HAP-1 (cell line): ENCODE data around the gene CD9.

ENCODE experiments used
- DNase-seq, 2 experiments: peaks; one replicate each; pipeline ENCODE4 v3.0.0-alpha.2; 2016 to 2020; ENCODE audit warnings: low spot score in 2 of 2
- H3K27me3 ChIP-seq: fragments of 250-450 bp; sonication (Bioruptor Pico); 2 replicates; pipeline ENCODE4 v1.5.1; 2020; ENCODE audit warnings: low read depth, mild to moderate bottlenecking, moderate library complexity
- H3K36me3 ChIP-seq: fragments of 250-450 bp; sonication (Bioruptor Pico); replicated peaks from 2 replicates; pipeline ENCODE4 v1.5.1; 2020; ENCODE audit warnings: mild to moderate bottlenecking
- H3K4me1 ChIP-seq: fragments of 250-450 bp; sonication (Bioruptor Pico); 2 replicates; pipeline ENCODE4 v1.5.1; 2020; ENCODE audit warnings: mild to moderate bottlenecking
- H3K4me3 ChIP-seq: fragments of 250-450 bp; sonication (Bioruptor Pico); 2 replicates; pipeline ENCODE4 v1.5.1; 2020; ENCODE audit warnings: mild to moderate bottlenecking, moderate library complexity
- H3K9me3 ChIP-seq: fragments of 250-450 bp; sonication (Bioruptor Pico); 2 replicates; pipeline ENCODE4 v1.5.1; 2020; ENCODE audit warnings: mild to moderate bottlenecking, moderate library complexity
- in situ Hi-C: fragments of 300-500 bp; cut with MboI; formaldehyde crosslinking; loops from 3 replicates; pipeline ENCODE4 v1.14.3; 2020; ENCODE audit warnings: low sequenced_read_pairs, inconsistent platforms, mixed read lengths

Gene CD9

DNA sequence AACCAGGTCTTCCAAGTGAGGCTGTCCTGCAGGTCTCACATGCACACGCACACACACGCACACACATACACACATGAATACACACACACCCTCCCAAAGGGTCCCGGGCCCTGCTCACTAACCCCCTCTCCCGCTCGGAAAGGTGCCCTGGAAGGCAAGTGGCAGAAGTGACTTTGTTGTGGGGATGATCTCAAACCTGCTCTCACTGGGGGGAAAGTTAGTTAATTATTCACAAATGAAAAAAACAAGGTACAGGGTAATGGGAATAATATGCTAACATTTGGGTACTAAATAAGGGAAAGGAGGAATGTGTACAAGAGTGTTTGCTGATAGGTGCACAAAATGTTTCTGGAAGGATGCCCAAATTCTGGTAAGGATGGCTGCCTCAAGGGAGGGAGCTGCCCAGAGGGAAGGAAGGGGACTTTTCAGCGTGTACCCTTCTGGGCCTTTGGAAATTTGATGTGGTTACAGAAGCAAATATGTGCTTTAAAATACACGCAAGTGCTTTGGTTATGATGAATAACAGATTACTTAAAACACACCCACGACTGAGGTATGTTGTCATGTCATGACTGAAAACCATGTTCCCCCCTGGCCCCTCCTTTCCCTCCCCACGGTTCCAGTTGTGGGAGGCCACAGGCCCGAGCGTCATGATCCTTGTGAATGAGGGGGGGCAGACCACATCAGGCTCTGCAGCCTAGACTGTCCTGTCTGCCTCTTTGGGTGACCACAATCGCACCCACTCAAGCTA lies 66.9 kb downstream of the CD9 start:
- Histone ChIP-seq H3K4me3 (no peak overlapping the region), H3K9me3 (no peaks in the 10 kb centered on the region), H3K27me3 (no peaks in the 10 kb centered on the region), H3K36me3 (no peaks in the 10 kb centered on the region), H3K4me1 (no peaks in the 10 kb centered on the region)
- in situ Hi-C loops = no loop called here
- DNase-seq = no peak

DNA sequence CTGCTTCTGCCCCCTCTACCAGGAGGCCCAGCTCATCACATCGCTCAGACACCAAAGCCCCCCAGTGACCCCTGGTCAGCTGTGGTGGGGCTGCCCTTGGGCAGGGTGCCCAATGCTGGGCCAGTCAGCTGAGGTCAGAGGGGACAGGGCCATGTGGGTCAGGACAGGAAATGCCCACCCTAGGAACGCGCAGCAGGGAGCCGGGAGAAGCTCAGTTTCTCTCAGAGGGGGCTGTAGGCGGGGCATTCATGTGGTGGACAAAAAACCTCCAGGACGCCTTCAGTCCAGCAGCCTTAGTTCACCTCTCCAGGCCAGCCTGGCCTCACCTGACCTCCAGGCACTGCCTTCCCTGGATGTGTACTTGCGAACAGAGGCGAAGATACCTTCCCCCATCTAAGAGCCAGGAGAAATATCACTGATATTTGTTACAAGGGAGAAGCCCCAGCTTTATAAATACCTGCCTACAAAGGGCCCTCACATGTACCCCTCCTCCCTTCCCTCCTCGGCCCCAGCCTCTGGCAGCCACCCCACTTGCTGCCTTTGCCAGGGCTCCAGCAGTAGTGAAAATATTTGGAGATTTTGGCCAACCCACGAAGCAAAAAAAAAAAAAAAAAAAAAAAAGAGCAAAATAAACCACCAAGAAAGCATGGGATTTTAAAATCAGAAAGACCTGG lies 68.4 kb downstream of the CD9 start:
- H3K27me3 ChIP-seq = no peaks in the 10 kb centered on the region
- in situ Hi-C loops = no loop called here
- DNase-seq = no peak
- no peaks in the 10 kb centered on the region for H3K36me3 ChIP-seq
- no peaks in the 10 kb centered on the region for H3K9me3 ChIP-seq
- no peak overlapping the region for H3K4me3 ChIP-seq
- H3K4me1 ChIP-seq = no peaks in the 10 kb centered on the region

DNA sequence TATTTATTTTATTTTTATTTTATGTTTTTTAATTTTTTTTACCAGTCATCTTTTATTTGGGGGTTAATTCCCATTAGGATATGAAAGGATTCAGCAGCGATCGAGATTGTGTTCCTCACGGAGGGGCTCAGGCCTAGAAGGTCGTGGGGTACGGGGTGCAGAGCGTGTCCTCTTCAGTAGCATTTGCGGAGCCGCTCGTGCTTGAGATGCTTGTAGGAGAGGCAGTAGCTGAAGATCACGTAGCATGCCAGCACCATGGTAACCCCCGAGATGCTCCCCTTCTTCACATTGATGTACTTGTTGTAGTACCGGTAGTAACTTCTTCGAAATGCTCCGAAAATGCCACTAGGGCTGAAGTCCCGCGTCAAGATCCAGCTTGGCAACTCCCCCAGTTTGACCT lies 69.8 kb downstream of the CD9 start:
- in situ Hi-C loops = no loop called here
- Histone ChIP-seq H3K9me3 (no peaks in the 10 kb centered on the region), H3K36me3 (no peaks in the 10 kb centered on the region), H3K4me3 (no peak overlapping the region), H3K27me3 (no peaks in the 10 kb centered on the region), H3K4me1 (no peaks in the 10 kb centered on the region)
- DNase-seq = no peak

DNA sequence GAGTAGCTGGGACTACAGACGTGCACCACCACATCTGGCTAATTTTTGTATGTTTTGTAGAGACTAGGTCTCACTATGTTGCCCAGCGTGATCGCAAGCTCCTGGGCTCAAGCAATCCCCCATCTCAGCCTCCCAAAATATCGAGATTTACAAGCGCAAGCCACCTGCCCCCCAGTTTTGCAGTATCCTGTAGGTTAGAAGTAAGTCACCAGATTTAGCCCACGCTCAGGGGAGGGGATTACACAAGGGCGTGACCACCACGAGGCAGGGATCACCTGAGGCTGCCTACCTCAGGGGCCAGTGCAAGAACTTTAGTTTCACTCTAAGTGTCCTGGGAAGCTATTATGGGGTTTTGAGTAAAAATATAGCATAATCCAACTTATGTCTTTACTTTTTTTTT lies 71.1 kb downstream of the CD9 start:
- Histone ChIP-seq H3K4me1 (no peaks in the 10 kb centered on the region), H3K4me3 (no peak overlapping the region), H3K27me3 (no peaks in the 10 kb centered on the region), H3K36me3 (no peaks in the 10 kb centered on the region), H3K9me3 (no peaks in the 10 kb centered on the region)
- DNase-seq = no peak
- in situ Hi-C loops = no loop called here

DNA sequence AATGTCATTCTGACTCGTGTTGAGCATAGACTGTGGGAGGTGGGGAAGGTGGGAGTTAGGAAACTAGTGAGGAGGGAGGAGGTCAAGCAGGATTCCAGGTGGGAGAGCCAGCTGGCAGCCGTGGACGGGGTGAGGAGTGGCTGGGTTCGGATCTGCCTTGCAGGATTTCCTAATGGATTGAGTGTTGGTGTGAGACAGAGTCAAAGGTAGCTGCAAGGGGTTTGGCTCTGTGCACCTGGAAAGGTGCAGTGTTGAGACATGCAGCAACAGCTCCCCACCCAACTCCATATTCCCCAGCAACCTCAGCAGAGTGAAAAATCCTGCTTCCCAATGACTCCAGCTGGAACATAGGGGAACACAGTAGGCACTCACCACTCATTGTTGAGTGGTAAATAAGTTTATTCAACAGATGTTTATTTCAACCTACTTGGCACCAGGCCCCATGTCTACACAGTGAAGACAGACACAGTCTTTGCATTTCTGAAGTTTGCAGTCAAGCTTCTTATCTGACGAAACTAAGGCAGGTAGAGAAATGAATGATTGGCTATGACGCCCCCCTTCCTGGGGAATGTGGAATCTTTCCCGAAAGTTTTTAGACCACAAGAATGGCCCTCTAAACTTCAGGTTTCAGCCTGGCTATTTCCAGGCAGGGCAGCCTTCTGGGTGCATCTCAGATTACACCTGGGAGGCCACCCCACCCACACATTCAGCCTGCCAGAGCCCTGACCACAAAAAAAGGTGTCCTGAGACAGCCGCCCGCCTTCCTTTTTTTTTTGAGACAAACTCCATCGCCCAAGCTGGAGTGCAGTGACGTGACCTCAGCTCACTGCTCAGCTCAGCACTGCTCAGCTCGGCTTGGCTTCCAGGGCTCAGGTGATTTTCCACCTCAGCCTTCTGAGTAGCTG lies 72.4 kb downstream of the CD9 start:
- Histone ChIP-seq H3K4me1 (no peaks in the 10 kb centered on the region), H3K36me3 (no peaks in the 10 kb centered on the region), H3K4me3 (no peak overlapping the region), H3K9me3 (no peaks in the 10 kb centered on the region), H3K27me3 (no peaks in the 10 kb centered on the region)
- in situ Hi-C loops = no loop called here
- no peak for DNase-seq

DNA sequence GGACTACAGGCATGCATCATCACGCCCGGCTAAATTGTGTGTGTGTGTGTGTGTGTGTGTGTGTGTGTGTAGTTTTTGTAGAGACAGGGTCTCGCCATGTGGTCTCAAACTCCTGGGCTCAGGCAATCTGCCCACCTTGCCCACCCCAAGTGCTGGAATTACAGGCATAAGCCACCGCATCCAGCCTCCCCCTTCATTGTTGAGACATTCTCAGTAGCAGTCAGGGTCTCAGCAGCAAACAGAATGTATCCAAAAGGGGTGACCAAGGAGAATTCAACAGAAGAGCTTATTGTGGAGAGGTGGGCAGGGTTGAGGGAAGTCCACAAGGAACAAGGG lies 73.0 kb downstream of the CD9 start:
- Histone ChIP-seq H3K4me1 (peaks cover 2% of the 10 kb centered on the region), H3K9me3 (no peaks in the 10 kb centered on the region), H3K4me3 (no peak overlapping the region), H3K36me3 (no peaks in the 10 kb centered on the region), H3K27me3 (no peaks in the 10 kb centered on the region)
- in situ Hi-C loops = no loop called here
- DNase-seq = no peak

DNA sequence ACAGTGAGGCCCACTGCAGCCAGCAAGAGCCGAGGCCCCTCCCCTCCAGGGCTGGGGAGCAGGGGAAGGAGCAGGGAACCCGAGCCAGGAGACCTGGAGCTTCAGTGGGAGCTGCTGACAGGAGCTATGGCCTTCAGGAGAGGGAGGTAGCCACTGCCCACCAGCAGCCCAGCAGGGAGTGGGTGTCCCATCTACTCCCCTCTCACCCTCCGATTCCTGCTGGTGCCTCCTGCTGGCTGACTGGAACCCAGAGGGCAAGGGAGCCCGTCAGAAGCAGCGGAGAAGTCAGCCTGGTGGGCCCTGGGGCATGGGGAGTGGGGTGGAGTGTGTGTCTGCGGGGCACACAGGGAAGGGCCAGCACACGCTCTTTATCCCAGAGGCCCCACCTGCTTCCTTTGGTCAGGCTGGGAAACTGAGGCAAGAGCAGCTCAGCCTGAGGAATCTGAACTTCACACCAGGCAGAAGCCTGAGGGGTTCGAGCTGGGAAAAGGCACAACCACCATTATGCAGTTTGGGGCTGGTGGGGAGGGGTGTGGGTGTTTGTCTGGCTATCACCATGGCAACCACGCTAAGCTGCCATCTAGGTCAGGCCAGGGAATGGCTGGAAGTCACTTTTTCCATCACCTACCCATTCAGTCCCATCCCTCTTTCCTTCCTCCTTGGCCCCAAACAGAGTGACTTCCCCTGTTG lies 73.5 kb downstream of the CD9 start:
- H3K4me1 ChIP-seq = peaks cover 4% of the 10 kb centered on the region
- in situ Hi-C loops = no loop called here
- H3K36me3 ChIP-seq = no peaks in the 10 kb centered on the region
- DNase-seq = peak in 1 of 2 experiments; percentile 45
- no peaks in the 10 kb centered on the region for H3K9me3 ChIP-seq
- H3K27me3 ChIP-seq = no peaks in the 10 kb centered on the region
- H3K4me3 ChIP-seq = no peak overlapping the region

DNA sequence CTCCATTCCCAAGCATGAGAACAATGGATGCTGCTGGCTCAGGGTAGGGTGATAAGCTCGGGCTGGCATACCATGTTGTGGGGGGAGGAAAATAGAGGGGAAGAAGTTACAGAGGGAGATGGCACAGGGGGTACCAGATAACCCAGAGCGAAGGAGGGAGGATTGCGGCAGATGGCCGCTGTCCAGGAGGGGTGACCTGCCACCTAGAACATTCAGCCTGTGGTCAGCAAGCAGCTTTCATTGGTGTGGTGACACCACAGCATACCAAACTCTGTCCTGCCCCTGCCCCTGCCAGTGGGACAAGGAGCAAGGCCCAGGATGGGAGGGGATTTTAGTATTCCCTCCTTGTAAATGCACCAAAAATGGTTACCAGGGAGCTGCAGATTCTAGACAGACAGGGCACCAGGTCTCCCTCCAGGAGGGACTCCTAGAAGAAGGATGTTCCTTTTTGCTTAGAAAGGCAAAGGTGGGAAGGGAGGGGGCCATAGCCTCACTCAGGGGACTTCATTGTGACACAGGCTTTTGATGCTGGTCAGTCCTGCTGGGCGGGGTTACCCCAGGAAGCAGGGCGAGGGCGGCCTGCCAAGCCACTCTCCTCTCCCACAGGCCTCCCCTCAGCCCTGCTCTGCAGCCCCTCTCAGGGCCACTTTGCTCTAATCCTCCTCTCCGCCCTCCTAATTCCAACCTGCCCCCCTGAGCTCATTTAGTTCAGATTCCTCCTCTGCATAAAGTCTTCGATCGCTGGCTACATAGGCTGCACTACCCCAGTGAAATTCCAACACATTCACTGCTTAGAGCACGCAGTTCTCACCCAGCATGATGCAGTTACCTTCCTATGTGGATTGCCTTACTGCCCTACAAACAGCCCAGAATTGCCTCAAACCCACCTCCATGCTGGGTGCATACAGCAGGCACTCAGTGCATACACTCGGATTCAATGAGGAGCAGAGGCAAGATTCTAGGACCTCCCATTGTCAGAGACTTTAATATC lies 74.3 kb downstream of the CD9 start:
- H3K9me3 ChIP-seq = no peaks in the 10 kb centered on the region
- no peaks in the 10 kb centered on the region for H3K36me3 ChIP-seq
- H3K27me3 ChIP-seq = no peaks in the 10 kb centered on the region
- in situ Hi-C loops = loop anchor here (5.0 kb wide), 1 partner anchor 67 kb away; no protein-coding TSS in a partner anchor
- no peak overlapping the region for H3K4me3 ChIP-seq
- DNase-seq = no peak
- H3K4me1 ChIP-seq = peaks cover 8% of the 10 kb centered on the region

DNA sequence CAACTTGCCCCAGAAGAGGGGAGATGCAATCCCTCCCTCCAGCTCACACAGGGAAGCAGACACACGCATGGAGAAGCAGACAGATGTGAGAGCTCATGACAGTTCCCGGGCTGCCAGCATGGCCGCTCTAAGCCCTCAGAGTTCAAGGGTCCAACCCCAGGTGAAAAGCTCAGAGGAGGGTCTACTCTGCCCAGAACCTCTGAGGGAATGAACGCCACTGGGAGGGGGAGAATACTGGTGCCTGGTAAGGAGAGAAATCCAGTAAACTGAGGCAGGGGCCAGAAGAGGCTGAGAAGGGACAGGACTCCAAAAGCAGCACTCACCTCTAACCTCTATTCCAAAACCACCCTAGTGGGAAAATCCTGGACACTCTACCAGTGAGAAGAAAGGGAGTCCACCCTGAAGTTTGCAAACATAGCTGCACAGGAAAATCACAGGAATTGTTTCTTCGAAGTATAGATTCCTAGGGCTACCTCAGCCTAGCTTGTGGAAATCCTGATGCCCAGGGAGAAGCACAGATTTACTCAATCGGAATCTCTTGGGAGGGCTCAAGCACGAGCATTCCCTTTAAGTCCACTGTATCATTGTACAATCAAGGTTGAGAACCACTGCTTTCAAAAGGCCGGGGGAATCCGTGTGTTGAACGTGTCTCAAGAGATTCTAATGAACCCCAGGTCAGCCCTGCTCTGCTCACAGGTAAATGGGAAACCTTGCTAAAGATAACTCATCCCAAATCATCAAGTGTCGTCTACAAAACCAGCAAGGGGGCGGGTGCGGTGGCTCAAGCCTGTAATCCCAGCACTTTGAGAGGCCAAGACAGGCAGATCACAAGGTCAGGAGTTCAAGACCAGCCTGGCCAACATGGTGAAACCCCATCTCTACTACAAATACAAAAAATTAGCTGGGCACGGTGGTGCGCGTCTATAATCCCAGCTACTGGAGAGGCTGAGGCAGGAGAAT lies 76.0 kb downstream of the CD9 start:
- Histone ChIP-seq H3K4me3 (no peak overlapping the region), H3K9me3 (no peaks in the 10 kb centered on the region), H3K4me1 (peaks cover 8% of the 10 kb centered on the region), H3K27me3 (no peaks in the 10 kb centered on the region), H3K36me3 (no peaks in the 10 kb centered on the region)
- in situ Hi-C loops = loop anchor here (5.0 kb wide), 1 partner anchor 69 kb away; no protein-coding TSS in a partner anchor
- DNase-seq = no peak

DNA sequence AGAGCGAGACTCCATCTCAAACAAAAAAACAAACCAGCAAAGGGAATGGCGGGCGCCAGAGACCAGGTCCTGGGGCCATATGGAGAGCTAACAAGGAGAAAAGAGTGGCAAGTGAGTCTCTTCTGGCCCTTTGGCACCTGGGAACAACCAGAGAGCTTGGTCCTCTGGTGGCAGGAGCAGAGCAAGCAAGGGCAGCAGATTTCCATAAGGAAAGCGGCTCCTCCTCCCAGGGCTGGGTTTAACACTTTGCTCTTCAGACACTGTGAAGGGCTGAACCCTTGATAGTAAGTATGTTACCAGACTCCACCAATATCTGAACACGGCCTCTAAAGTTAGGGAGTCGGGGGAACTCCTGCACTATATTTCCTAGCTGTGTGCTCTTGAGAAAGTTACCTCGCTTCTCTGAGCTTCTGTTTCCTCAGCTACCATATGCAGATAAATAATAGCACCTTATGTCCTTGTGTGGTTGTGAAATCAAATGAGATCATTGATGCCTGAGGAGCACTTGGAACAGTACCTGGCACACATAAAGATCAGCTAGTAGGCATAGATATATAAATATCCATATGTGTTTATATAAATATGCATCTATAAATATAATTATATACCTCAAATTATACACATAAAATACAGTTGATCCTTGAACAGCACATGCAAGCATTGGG lies 76.9 kb downstream of the CD9 start:
- peak in 1 of 2 experiments; percentile 16 for DNase-seq
- H3K36me3 ChIP-seq = no peaks in the 10 kb centered on the region
- H3K27me3 ChIP-seq = no peaks in the 10 kb centered on the region
- peaks cover 8% of the 10 kb centered on the region for H3K4me1 ChIP-seq
- H3K4me3 ChIP-seq = no peak overlapping the region
- H3K9me3 ChIP-seq = no peaks in the 10 kb centered on the region
- in situ Hi-C loops = loop anchor here (5.0 kb wide), 1 partner anchor 70 kb away; no protein-coding TSS in a partner anchor

DNA sequence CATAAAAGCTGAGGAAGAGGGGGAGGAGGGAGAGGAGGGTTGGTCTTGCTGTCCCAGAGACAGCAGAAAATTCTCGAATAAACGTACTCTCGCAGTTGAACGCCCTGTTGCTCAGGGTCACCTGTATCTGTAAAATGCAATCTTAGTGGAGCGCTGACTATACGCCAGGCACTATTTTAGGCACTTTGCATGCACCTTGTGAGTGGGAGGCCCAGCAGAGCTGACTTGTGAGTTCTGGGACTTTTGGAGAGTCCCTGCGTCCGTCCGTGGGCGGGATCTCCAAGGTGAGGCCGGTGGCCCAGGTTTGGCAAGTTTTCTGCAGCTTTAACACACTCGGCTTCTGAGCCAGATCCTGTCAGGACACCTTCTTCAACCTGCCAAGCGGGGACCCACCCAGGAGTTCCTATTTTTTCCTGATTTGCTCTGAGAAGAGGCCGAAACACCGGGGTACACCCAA lies 77.8 kb downstream of the CD9 start:
- H3K4me3 ChIP-seq = peak overlapping the region; percentile 28
- no peaks in the 10 kb centered on the region for H3K9me3 ChIP-seq
- in situ Hi-C loops = loop anchor here (5.0 kb wide), 1 partner anchor 71 kb away; no protein-coding TSS in a partner anchor
- H3K27me3 ChIP-seq = no peaks in the 10 kb centered on the region
- peaks cover 8% of the 10 kb centered on the region for H3K4me1 ChIP-seq
- no peaks in the 10 kb centered on the region for H3K36me3 ChIP-seq
- DNase-seq = no peak
